H1 (cell line): ENCODE data around the gene NRXN3. TPM values are rescaled to one million over a fixed set of nuclear protein-coding genes. Genes with fewer than 3 reads are reported as not detected.

Experiments
- CHD7 ChIP-seq: fragments of 300-600 bp; sonication (generic); IDR thresholded peaks from 2 replicates; pipeline ENCODE4 v1.7.1; 2012; ENCODE audit warnings: low read length, moderate library complexity, mild to moderate bottlenecking, inconsistent platforms; ENCODE audit not compliant: insufficient replicate concordance
- KDM1A ChIP-seq: fragments of 200-600, 300-600 bp; sonication (generic); IDR thresholded peaks from 2 replicates; pipeline ENCODE4 v1.7.1; 2016; ENCODE audit warnings: mild to moderate bottlenecking, low read length, borderline replicate concordance
- MAX ChIP-seq: IDR thresholded peaks from 2 replicates; pipeline ENCODE4 v1.6.1; 2012; ENCODE audit warnings: inconsistent platforms
- RBBP5 ChIP-seq: IDR thresholded peaks from 2 replicates; pipeline ENCODE4 v1.7.1; 2012; ENCODE audit warnings: low read depth, mild to moderate bottlenecking, inconsistent platforms, low read length, moderate library complexity, borderline replicate concordance
- SAP30 ChIP-seq: fragments of 300-600 bp; sonication (generic); IDR thresholded peaks from 2 replicates; pipeline ENCODE4 v1.7.1; 2012; ENCODE audit warnings: low read length, moderate library complexity, mild to moderate bottlenecking, inconsistent platforms; ENCODE audit not compliant: insufficient read depth, insufficient replicate concordance
- SIRT6 ChIP-seq: IDR thresholded peaks from one replicate; pipeline ENCODE4 v1.7.1; 2012; ENCODE audit warnings: low read length, inconsistent platforms
- SP1 ChIP-seq: IDR thresholded peaks from 2 replicates; pipeline ENCODE4 v1.6.1; 2011; ENCODE audit warnings: low read depth, low read length
- SRF ChIP-seq: IDR thresholded peaks from 2 replicates; pipeline ENCODE4 v1.6.1; 2011; ENCODE audit warnings: mild to moderate bottlenecking, low read depth, low read length, moderate library complexity
- TBP ChIP-seq: IDR thresholded peaks from 2 replicates; pipeline ENCODE4 v1.6.1; 2011; ENCODE audit warnings: low read depth, low read length, improper control_type of control experiment
- TEAD4 ChIP-seq: IDR thresholded peaks from 2 replicates; pipeline ENCODE4 v1.6.1; 2012; ENCODE audit warnings: low read depth, low read length, inconsistent platforms, mixed read lengths
- polyA plus RNA-seq, 7 experiments: library from polyadenylated mRNA; depleted of rRNA in 3 of 7; stranded (reverse) in 5 of 7; unstranded in 2 of 7; fragments of >200 nt in 5 of 7; fragments of 200-250 nt in 2 of 7; gene quantifications; 1 replicate in 5 of 7; 2 replicates in 1 of 7; 4 replicates in 1 of 7; pipeline versions ENCODE4 v1.2.1 to v1.2.3, GENCODE V29; 2011 to 2013; ENCODE audit warnings: missing spikeins in 2 of 7, mixed read lengths in 2 of 7
- total RNA-seq: library from RNA; stranded (reverse); fragmentation: NEBNext Ultra II Directional; extraction: Animal tissue kit (Norgen Biotek cat#: 25700); gene quantifications from 2 replicates; pipeline ENCODE4 v1.2.1, GENCODE V29; 2021
- TF ChIP-seq, protein P1 (sequence below): IDR thresholded peaks from 2 replicates; pipeline ENCODE4 v1.6.1; 2011; ENCODE audit warnings: low read length, improper control_type of control experiment

Gene NRXN3
- total and polyA plus RNA-seq, 2 of the 8 experiments (the other 6 are each of a cell fraction or from before 2014, with no cell fraction given), result 2.6 to 4.1 TPM

GRCh38 chr14:79836577-79836976 is 1666.4 kb downstream of the NRXN3 start (continued):
- TF ChIP-seq CHD7 (no peak), TEAD4 (no peak), SAP30 (no peak), RBBP5 (no peak), SRF (no peak), SP1 (no peak), KDM1A (no peak), TBP (no peak), SIRT6 (no peak), MAX (no peak)
- TF ChIP-seq, protein P1, sequence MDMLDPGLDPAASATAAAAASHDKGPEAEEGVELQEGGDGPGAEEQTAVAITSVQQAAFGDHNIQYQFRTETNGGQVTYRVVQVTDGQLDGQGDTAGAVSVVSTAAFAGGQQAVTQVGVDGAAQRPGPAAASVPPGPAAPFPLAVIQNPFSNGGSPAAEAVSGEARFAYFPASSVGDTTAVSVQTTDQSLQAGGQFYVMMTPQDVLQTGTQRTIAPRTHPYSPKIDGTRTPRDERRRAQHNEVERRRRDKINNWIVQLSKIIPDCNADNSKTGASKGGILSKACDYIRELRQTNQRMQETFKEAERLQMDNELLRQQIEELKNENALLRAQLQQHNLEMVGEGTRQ, result no peak
